Dedifferentiated amniotic fluid mesenchymal stem cell (primary cell): Measurements from ENCODE around the gene MSANTD4.
"Not testable (repeated sequence)": the region's sequence is repeated elsewhere in the genome, so short reads cannot be mapped to it uniquely, and the experiment has no call there.

ENCODE experiments used
- DNase-seq: peaks from one replicate; pipeline ENCODE4 v3.0.0-alpha.2; 2016; ENCODE audit errors: extremely low spot score

Gene MSANTD4

GRCh38 chr11:106021967-106022794, at the start of gene MSANTD4:
MSANTD4 (minus strand) TSS chr11:106022240; CDS start chr11:106010917, 11,323 bp downstream.
- DNase-seq, result peak; percentile 100

- DNase-seq, result no peak
Observed at GRCh38 chr11:106070606-106071005, 48.6 kb upstream of the MSANTD4 start.

- no peak for DNase-seq
Observed at GRCh38 chr11:106063009-106063408, 41.0 kb upstream of the MSANTD4 start.

- DNase-seq, result no peak
Observed at GRCh38 chr11:106061954-106062949, 40.2 kb upstream of the MSANTD4 start.

GRCh38 chr11:106061249-106061784, 39.3 kb upstream of the MSANTD4 start:
- no peak for DNase-seq

- no peak for DNase-seq
Observed at GRCh38 chr11:106059617-106060016, 37.6 kb upstream of the MSANTD4 start.

DNA sequence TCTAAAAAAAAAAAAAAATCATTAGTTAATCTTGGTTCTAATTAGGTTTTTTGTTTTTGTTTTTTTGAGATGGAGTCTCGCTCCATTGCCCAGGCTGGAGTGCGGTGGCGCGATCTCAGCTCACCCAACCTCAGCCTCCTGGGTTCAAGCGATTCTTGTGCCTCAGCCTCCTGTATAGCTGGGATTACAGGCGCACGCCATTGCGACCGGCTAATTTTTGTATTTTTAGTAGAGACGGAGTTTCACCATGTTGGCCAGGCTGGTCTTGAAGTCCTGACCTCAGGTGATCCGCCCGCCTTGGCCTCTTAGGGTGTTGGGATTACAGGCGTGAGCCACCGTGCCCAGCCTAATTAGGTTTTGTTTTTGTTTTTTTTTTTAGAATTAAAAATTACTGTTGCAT, 36.3 kb upstream of the MSANTD4 start:
- DNase-seq, result not testable (repeated sequence)

DNA sequence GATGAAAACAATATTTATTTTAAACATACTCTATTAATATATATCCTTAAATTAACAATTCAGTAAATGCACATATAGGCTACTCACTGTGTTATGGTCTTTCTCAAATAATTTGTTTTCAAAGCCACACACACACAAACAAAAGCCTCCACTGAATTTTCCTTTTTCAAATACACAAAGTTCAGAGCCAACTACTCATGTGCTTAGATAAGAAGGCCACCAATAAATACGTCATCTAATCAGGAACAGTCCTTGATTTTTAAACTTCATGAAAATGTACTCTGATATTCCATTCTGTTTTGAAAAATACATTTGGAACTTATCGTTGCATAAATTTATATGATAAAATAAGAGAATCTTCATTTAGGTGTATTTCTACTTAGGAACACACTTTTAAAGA, 29.1 kb upstream of the MSANTD4 start:
- no peak for DNase-seq

DNA sequence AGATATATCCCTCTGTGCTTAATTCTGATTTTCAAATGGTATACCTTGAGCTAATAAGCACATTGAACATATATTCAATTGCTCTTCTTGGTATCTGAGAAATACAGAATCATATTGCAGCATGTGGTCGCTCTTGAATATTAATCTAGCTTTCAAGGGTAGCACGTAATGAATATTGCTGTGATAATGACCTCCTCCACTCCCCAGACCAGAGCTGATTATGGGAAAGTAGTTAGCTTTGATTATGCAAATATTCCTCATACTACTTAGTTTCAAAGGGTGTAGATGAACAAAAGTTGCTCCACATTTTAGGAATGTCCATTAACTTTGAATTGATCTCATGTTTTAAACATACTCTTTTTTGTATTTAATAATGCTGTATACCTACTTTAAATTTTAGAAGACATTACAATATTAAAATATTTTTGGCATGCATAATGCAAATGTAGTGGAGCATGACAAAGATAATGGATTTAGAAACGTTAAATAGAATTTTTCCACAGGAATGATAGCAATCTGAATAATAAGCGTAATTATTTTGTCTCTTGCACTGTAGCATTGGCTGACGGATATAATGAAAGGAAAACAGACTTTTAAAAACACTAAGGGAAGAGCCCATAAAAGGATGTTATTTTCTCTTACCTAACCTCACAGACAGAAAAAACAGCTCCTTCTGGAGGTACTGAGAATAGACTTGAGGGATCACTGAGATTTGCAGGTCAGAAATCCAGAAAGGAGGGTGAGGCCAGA, 27.9 kb upstream of the MSANTD4 start:
- DNase-seq, result no peak

GRCh38 chr11:106047631-106048030, 25.6 kb upstream of the MSANTD4 start:
- no peak for DNase-seq

- DNase-seq, result no peak
Observed at GRCh38 chr11:106043540-106043939, 21.5 kb upstream of the MSANTD4 start.

DNA sequence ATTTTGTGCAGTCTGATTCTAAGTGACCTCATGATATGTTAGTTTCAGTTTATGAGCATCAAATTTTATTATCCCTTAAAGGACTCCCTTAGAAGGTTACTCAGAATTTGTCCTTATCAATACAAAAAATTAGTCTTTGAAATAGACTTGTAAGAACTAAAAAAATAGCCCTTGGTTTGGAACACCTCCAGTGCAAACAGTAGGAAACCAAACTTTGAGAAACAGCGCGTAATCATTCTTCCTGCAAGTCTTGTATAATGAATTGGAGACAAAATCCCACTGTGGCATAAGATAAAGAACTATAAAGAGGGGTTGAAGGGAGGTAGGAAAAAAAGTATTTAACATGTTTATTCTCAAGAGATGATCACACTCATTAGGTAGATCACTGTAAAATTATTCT, 10.8 kb upstream of the MSANTD4 start:
- no peak for DNase-seq

DNA sequence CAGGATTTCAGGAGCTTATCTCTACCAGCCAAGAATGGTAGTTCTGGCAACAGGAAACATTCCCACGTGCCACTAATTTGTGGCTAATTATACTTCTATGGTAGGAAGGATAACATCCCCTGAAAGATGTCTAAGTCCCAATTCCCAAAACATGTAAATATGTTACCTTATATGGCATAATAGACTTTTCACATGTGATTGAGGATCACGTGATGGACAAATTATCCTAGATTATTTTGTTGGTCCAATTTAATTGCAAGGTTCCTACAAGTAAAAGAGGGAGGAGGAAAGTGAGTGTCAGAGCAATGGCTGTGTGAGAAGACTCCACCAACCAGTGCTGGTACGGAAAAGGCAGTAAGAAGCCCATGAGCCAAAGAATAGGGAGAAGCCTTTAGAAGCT, 9.9 kb upstream of the MSANTD4 start:
- DNase-seq, result no peak

DNA sequence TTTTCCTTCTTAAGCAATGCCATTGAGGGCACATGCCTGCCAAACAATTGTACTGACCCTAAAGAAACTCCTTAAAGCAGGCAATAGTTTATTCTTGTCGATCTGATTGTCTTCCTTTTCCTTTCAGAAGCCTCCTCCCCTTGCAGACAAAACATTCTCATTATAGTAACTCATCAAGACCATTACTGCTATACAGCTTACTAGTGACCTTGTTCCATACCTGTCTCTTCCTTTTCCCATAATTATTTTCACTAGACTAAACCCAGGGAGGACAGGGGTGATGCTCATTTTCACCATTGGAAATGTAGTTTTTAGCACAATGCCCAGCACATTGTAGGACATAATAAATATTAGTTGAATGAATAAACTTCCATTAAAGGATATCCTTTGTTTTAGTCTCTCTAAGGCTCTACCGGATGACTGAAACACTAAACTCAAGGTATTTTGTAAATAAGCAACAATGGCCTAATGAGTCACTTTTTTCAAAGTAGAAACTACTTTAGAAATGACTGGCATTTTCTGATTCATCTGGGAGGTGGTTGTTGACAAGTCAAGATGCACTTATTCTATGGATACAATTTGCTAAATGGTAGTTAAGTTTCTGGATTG, 9.3 kb upstream of the MSANTD4 start:
- DNase-seq, result no peak

DNA sequence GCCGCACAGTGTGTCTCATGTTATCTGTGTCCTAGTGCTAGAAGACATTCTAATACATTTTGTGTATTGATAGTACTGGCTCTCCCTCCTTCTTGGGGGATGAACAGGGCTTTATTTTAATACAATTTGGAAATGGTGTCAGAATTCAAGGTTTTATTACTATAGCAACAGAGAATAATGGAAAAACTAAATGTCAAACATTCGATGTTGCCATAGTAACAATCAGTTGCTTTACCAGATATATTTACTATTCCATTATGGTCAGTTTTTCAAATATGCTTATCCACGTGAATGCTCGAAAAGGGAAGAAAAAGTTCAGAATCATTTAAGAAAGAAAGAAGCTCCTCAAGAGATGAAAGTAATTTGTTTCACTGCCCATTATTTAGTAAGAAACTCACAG, 8.6 kb upstream of the MSANTD4 start:
- DNase-seq, result no peak

DNA sequence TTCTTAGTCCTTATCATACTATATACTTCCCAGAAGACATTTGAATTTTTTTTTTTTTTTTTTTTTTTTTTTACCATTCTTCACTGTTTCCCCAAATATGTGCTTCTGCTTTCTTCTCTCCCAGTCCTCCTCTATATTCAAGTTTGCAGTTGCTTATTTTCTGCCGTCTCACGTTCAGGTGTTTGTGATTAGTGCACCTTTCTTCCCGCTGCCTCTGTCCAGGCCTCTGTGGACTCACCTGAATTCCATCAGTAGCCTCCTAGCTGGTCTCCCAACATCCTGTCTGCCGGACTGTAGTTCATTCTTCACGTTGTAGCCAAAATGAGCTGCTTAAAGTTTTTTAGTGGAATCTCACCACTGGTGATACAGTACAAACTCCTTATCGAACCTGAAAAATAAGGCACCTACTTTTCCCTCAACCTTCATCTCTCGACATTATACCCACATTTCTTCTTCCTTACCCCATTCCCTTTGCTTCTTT, 795 bp upstream of the MSANTD4 start:
- DNase-seq, result no peak

DNA sequence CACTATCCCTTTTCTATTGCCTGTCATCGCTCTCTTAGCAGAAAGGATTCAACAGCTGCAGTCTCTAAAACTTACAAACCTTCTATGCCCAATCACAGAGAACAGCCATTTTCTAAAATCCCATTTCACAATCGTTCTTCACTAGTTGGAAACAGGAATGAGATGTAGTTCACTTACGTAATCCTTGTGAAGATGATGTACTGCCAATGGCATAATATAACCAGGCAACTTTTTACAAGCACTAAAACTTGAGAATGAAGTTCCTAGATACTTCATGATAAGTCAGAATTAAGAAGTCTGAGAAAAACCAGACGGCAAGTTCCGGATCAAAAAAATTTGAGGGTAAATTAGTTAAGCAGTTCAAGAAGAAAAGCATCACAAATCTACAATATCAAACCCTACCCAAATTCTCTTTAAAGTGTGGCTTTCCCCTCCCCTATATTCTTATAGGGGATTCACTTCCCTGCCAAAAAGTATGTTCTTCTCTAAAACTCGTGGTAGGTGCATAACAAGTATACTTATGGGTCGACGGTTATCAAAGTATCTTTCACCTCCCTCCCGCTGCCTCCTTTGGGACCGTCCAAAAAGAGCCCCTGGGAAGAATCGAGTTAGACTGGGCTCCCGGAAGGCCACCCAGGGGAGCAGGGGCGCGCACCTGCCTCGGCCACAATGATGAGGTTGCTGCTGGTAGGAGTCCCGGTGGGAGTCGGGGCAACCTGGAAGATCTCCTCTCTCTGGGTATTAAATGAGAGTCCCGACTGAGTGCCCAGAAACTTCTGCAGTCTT, 666 bp downstream of the MSANTD4 start:
- DNase-seq, result peak; percentile 70

DNA sequence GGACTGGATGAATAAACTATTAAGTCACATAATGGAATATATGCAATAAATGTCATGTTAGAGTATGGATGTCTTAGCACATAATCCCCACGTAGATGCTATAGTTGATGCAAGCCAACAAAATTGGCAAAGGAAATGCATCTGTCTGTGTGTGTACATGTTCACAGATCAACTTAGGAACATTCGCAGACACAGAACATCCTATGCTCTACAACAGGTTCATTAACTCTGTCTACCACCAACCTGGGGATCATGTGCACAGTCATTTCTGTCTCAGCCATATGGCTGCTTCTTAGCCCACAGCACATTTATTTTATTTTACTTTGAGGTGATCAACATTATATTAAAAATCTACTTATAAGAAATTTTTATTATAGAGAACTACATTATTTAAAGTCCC, 4.9 kb downstream of the MSANTD4 start:
- DNase-seq, result no peak

- no peak for DNase-seq
Observed at GRCh38 chr11:106015066-106015465, 7.0 kb downstream of the MSANTD4 start.

- DNase-seq, result no peak
Observed at GRCh38 chr11:106014620-106015019, 7.4 kb downstream of the MSANTD4 start.
